Esophagus muscularis mucosa (tissue), 4 donors: ENCODE data around the gene SLC2A11. TPM values are rescaled to one million over a fixed set of nuclear protein-coding genes. Genes with fewer than 3 reads are reported as not detected.

ENCODE experiments used
- DNase-seq: peaks from one replicate; pipeline ENCODE4 v3.0.0-alpha.2; 2017; ENCODE audit errors: extremely low spot score
- H3K27ac ChIP-seq, 4 donors: fragments of 200-600 bp; sonication (generic); replicated peaks in 1 of 4; 1 replicate in 3 of 4; 2 replicates in 1 of 4; pipeline ENCODE4 v1.5.1; 2016 to 2019; ENCODE audit warnings: mild to moderate bottlenecking in 1 of 4
- H3K27me3 ChIP-seq, 4 donors: fragments of 200-600 bp; sonication (generic); one replicate each; pipeline versions ENCODE4 v1.5.1 to v1.6.0; 2016 to 2019
- H3K36me3 ChIP-seq, 4 donors: fragments of 200-600 bp; sonication (generic); one replicate each; pipeline ENCODE4 v1.5.1; 2016 to 2019
- H3K4me1 ChIP-seq, 4 donors: fragments of 200-600 bp; sonication (generic); one replicate each; pipeline ENCODE4 v1.5.1; 2016 to 2019
- H3K4me3 ChIP-seq, 4 donors: fragments of 200-600 bp; sonication (generic); 1 replicate in 2 of 4; 2 replicates in 2 of 4; pipeline ENCODE4 v1.5.1; 2016 to 2019; ENCODE audit warnings: mild to moderate bottlenecking in 4 of 4, moderate library complexity in 1 of 4
- H3K9me3 ChIP-seq, 4 donors: fragments of 200-600 bp; sonication (generic); 1 replicate in 3 of 4; 2 replicates in 1 of 4; pipeline ENCODE4 v1.5.1; 2016 to 2019
- CTCF ChIP-seq, 3 experiments: fragments of 200-600 bp in 2 of 3; fragments of 450-650 bp in 1 of 3; sonication (generic) in 2 of 3; IDR thresholded peaks; one replicate each; pipeline ENCODE4 v1.5.1; 2017 to 2019; ENCODE audit warnings: antibody characterized with exemption in 3 of 3, mild to moderate bottlenecking in 2 of 3, moderate library complexity in 1 of 3
- EP300 ChIP-seq: sonication (generic); formaldehyde crosslinking; IDR thresholded peaks from one replicate; pipeline ENCODE4 v1.6.1; 2017; ENCODE audit warnings: antibody characterized with exemption
- POLR2A ChIP-seq: fragments of 450-650 bp; IDR thresholded peaks from one replicate; pipeline ENCODE4 v1.6.1; 2017; ENCODE audit warnings: antibody characterized with exemption, moderate library complexity, mild to moderate bottlenecking, low read depth
- POLR2AphosphoS5 ChIP-seq, 2 donors: sonication (generic); formaldehyde crosslinking; IDR thresholded peaks; one replicate each; pipeline ENCODE4 v1.6.1; 2017; ENCODE audit warnings: antibody characterized with exemption in 2 of 2
- WGBS: methylation state at CpG from one replicate; pipeline ENCODE4 v1.1.5; 2018; 5-methylcytosine and 5-hydroxymethylcytosine counted together
- intact Hi-C: fragments of 100-400 bp; cut with DNase I; formaldehyde crosslinking; loops from one replicate; pipeline ENCODE4 v1.15.1; 2023
- total RNA-seq, 4 donors: library from RNA; depleted of rRNA; stranded (reverse); fragments of >200 nt; gene quantifications; one replicate each; pipeline versions ENCODE4 v1.1.0 to v1.2.1, GENCODE V29; 2016

SLC2A11 gene
- total RNA-seq, 4 donors from 2014 or later = 11.6 to 17.4 (median 15.3) TPM

GRCh38 chr22:23818541-23818940 is 39.1 kb upstream of the SLC2A11 start:
- H3K36me3 ChIP-seq = peaks cover 33 to 91% (median 85%) of the 10 kb centered on the region in 4 donors
- H3K27me3 ChIP-seq = no peaks in the 10 kb centered on the region
- H3K27ac ChIP-seq = no peak overlapping the region
- intact Hi-C loops = no loop called here
- WGBS = 95% methylated on average over 2 of the region's 2 CpGs
- DNase-seq = no peak
- H3K4me1 ChIP-seq = peaks cover 0 to 17% (median 0%) of the 10 kb centered on the region in 4 donors
- no peaks in the 10 kb centered on the region for H3K9me3 ChIP-seq
- H3K4me3 ChIP-seq = no peak overlapping the region
- TF ChIP-seq POLR2AphosphoS5 (IDR thresholded peaks at IDR 0.05) = no peak
- TF ChIP-seq EP300 = no peak
- TF ChIP-seq CTCF (IDR thresholded peaks at IDR 0.05) = no peak
- no peak for TF ChIP-seq POLR2A

GRCh38 chr22:23820748-23821211 is 36.9 kb upstream of the SLC2A11 start:
- whole genome bisulfite sequencing = 54% methylated on average over 4 of the region's 4 CpGs
- DNase-seq = no peak
- peaks cover 51 to 100% (median 99%) of the 10 kb centered on the region in 4 donors for H3K36me3 ChIP-seq

GRCh38 chr22:23822101-23822671 is 35.5 kb upstream of the SLC2A11 start:
- WGBS = 84% methylated on average over 4 of the region's 6 CpGs
- no peaks in the 10 kb centered on the region for H3K27me3 ChIP-seq
- H3K4me1 ChIP-seq = peaks cover 0 to 35% (median 0%) of the 10 kb centered on the region in 4 donors
- no peak overlapping the region for H3K27ac ChIP-seq
- intact Hi-C loops = no loop called here
- TF ChIP-seq CTCF (IDR thresholded peaks at IDR 0.05) (no peak), EP300 (no peak), POLR2A (no peak), POLR2AphosphoS5 (IDR thresholded peaks at IDR 0.05) (no peak)
- no peaks in the 10 kb centered on the region for H3K9me3 ChIP-seq
- H3K4me3 ChIP-seq = no peak overlapping the region
- DNase-seq = no peak
- peaks cover 53 to 100% (median 99%) of the 10 kb centered on the region in 4 donors for H3K36me3 ChIP-seq

More at GRCh38 chr22:23820748-23821211, 36.9 kb upstream of the SLC2A11 start:
- no peaks in the 10 kb centered on the region for H3K9me3 ChIP-seq
- H3K4me1 ChIP-seq = peaks cover 0 to 30% (median 0%) of the 10 kb centered on the region in 4 donors
- TF ChIP-seq POLR2AphosphoS5 (IDR thresholded peaks at IDR 0.05) (no peak), EP300 (no peak), CTCF (IDR thresholded peaks at IDR 0.05) (no peak), POLR2A (no peak)
- intact Hi-C loops = no loop called here
- H3K27me3 ChIP-seq = no peaks in the 10 kb centered on the region
- H3K4me3 ChIP-seq = no peak overlapping the region
- no peak overlapping the region for H3K27ac ChIP-seq

GRCh38 chr22:23823331-23823791 is 34.3 kb upstream of the SLC2A11 start:
- intact Hi-C loops = no loop called here
- no peaks in the 10 kb centered on the region for H3K9me3 ChIP-seq
- H3K27ac ChIP-seq = no peak overlapping the region
- no peak overlapping the region for H3K4me3 ChIP-seq
- H3K27me3 ChIP-seq = no peaks in the 10 kb centered on the region
- TF ChIP-seq EP300 = no peak
- no peak for TF ChIP-seq POLR2A
- no peak for TF ChIP-seq CTCF (IDR thresholded peaks at IDR 0.05)
- TF ChIP-seq POLR2AphosphoS5 (IDR thresholded peaks at IDR 0.05) = no peak
- H3K4me1 ChIP-seq = peaks cover 0 to 43% (median 0%) of the 10 kb centered on the region in 4 donors
- H3K36me3 ChIP-seq = peaks cover 63 to 100% (median 98%) of the 10 kb centered on the region in 4 donors
- no peak for DNase-seq
- 85% methylated on average over 11 of the region's 14 CpGs for WGBS
